ENCODE results near the gene DROSHA.

DNA sequence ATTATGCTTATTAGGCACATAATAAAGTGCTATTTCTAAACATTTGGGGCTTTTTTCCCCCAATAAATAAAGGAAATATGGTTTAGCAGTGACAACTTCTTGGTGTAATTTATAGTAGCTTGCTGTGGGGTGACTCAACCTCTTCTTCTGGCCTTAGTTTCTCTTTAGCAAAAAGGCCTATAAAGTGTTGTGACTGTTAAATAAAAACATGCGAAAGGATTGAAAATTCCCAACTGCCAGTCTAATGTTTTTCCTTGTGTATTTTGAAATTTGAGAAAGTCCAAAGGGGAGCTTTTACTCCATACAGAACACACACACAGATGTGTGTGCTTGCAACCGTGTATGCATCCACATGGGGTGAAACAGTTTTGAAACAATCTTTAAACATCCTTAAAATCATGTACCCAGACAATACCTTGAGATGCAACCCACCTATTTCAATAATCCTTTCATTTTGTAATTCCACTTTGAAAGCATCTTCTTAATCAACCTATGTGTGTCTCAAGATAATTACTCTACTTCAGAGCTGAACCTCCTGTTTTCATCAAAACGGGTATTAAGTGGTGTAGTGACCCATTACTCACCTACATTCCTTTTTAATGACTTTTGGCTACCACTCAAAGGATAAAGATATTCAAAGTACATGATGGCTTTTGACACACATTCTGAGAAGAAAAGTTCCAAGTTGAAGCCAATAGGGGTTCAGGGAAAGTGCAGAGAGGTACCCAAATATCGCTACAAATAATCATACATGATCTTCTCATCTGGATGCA lies 123.8 kb downstream of the DROSHA start:
- TF ChIP-seq, protein P1, sequence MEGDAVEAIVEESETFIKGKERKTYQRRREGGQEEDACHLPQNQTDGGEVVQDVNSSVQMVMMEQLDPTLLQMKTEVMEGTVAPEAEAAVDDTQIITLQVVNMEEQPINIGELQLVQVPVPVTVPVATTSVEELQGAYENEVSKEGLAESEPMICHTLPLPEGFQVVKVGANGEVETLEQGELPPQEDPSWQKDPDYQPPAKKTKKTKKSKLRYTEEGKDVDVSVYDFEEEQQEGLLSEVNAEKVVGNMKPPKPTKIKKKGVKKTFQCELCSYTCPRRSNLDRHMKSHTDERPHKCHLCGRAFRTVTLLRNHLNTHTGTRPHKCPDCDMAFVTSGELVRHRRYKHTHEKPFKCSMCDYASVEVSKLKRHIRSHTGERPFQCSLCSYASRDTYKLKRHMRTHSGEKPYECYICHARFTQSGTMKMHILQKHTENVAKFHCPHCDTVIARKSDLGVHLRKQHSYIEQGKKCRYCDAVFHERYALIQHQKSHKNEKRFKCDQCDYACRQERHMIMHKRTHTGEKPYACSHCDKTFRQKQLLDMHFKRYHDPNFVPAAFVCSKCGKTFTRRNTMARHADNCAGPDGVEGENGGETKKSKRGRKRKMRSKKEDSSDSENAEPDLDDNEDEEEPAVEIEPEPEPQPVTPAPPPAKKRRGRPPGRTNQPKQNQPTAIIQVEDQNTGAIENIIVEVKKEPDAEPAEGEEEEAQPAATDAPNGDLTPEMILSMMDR (IDR thresholded peaks at IDR 0.05): no peak
- no peak for TF ChIP-seq POLR2A (IDR thresholded peaks at IDR 0.05)

All from breast epithelium (tissue), 3 donors.